ENCODE measurements around the gene FRMD1.

FRMD1 gene

DNA sequence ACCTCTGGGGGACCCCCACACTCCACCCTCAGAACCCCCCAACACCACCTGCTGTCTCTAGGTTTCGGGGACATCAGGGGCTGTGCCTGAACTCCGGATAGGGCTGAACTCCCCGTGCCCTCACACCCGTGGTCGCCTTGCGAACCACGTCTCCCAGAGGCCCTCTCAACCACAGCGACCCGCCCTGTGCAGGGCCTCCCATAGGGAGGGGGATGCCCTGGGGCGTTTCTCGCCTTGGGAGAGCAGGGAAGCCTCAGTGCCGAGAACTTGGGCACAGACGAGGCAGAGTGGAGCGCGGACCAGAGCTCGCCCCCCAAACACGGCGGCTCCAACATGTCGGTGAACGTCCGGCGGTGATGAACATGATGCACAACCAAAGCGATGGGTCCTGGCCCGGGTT is 6.8 kb downstream of the FRMD1 start:
- no peak for TF ChIP-seq POLR2AphosphoS5 (IDR thresholded peaks at IDR 0.05; ENCODE audit: low read depth, low read length)
- TF ChIP-seq SIN3A (IDR thresholded peaks at IDR 0.05; ENCODE audit: borderline replicate concordance, insufficient read depth, low read length): no peak
- TF ChIP-seq FOXP2 (optimal IDR thresholded peaks at IDR 0.05; ENCODE audit: borderline replicate concordance, extremely low read depth, extremely low read length, insufficient read depth): no peak
- TF ChIP-seq TAF1 (IDR thresholded peaks at IDR 0.05; ENCODE audit: borderline replicate concordance, insufficient read depth, low read length): no peak
- TF ChIP-seq, protein P1, sequence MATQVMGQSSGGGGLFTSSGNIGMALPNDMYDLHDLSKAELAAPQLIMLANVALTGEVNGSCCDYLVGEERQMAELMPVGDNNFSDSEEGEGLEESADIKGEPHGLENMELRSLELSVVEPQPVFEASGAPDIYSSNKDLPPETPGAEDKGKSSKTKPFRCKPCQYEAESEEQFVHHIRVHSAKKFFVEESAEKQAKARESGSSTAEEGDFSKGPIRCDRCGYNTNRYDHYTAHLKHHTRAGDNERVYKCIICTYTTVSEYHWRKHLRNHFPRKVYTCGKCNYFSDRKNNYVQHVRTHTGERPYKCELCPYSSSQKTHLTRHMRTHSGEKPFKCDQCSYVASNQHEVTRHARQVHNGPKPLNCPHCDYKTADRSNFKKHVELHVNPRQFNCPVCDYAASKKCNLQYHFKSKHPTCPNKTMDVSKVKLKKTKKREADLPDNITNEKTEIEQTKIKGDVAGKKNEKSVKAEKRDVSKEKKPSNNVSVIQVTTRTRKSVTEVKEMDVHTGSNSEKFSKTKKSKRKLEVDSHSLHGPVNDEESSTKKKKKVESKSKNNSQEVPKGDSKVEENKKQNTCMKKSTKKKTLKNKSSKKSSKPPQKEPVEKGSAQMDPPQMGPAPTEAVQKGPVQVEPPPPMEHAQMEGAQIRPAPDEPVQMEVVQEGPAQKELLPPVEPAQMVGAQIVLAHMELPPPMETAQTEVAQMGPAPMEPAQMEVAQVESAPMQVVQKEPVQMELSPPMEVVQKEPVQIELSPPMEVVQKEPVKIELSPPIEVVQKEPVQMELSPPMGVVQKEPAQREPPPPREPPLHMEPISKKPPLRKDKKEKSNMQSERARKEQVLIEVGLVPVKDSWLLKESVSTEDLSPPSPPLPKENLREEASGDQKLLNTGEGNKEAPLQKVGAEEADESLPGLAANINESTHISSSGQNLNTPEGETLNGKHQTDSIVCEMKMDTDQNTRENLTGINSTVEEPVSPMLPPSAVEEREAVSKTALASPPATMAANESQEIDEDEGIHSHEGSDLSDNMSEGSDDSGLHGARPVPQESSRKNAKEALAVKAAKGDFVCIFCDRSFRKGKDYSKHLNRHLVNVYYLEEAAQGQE (IDR thresholded peaks at IDR 0.05; ENCODE audit: insufficient read depth in 1 of 2, low read depth in 2 of 2, low read length in 2 of 2): no peak

DNA sequence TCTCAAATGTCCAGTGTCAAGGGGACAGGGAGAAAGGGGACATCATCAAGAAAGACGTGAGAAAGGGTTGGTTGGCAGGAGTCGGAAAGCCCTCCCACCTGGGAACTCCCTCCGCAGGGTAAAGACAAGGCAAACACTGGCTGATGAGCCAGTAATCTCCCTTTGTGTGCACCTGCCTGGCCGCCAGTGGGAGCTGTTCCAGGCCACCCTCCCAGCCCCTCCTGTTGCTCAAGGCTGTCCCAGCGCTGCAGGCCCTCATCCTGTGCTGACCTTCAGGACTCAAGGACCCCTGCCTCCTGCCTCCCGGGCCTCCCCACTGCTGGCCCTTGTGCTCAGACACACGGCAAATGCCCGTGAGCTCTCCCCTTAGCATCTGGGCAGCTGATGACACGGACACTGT is 7.4 kb downstream of the FRMD1 start:
- TF ChIP-seq FOXP2 (optimal IDR thresholded peaks at IDR 0.05; ENCODE audit: borderline replicate concordance, extremely low read depth, extremely low read length, insufficient read depth) (no peak), SIN3A (IDR thresholded peaks at IDR 0.05; ENCODE audit: borderline replicate concordance, insufficient read depth, low read length) (no peak), POLR2AphosphoS5 (IDR thresholded peaks at IDR 0.05; ENCODE audit: low read depth, low read length) (no peak), TAF1 (IDR thresholded peaks at IDR 0.05; ENCODE audit: borderline replicate concordance, insufficient read depth, low read length) (no peak)
- TF ChIP-seq, protein P1 (IDR thresholded peaks at IDR 0.05; ENCODE audit: insufficient read depth in 1 of 2, low read depth in 2 of 2, low read length in 2 of 2): no peak

DNA sequence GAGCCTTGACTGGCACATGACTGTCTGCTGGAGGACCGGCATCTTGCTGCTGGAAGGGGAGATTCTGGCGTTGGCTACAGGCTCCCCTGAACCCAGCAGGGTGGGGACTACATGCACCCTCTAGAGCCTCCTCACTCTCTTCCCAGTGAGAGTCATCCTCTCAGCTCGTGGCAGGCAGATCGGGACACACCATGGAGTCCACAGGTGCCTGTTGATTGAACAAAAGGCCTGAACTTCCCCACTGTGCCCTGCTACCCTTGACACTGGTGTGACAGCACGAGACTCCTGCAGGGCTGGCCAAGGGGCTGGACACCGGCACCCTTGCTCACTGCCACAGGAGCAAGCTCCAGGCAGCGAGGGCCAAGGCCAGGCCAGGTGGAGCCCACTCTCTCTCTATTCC is 8.2 kb downstream of the FRMD1 start:
- no peak for TF ChIP-seq TAF1 (IDR thresholded peaks at IDR 0.05; ENCODE audit: borderline replicate concordance, insufficient read depth, low read length)
- no peak for TF ChIP-seq POLR2AphosphoS5 (IDR thresholded peaks at IDR 0.05; ENCODE audit: low read depth, low read length)
- no peak for TF ChIP-seq FOXP2 (optimal IDR thresholded peaks at IDR 0.05; ENCODE audit: borderline replicate concordance, extremely low read depth, extremely low read length, insufficient read depth)
- no peak for TF ChIP-seq SIN3A (IDR thresholded peaks at IDR 0.05; ENCODE audit: borderline replicate concordance, insufficient read depth, low read length)
- TF ChIP-seq, protein P1 (IDR thresholded peaks at IDR 0.05; ENCODE audit: insufficient read depth in 1 of 2, low read depth in 2 of 2, low read length in 2 of 2): no peak

DNA sequence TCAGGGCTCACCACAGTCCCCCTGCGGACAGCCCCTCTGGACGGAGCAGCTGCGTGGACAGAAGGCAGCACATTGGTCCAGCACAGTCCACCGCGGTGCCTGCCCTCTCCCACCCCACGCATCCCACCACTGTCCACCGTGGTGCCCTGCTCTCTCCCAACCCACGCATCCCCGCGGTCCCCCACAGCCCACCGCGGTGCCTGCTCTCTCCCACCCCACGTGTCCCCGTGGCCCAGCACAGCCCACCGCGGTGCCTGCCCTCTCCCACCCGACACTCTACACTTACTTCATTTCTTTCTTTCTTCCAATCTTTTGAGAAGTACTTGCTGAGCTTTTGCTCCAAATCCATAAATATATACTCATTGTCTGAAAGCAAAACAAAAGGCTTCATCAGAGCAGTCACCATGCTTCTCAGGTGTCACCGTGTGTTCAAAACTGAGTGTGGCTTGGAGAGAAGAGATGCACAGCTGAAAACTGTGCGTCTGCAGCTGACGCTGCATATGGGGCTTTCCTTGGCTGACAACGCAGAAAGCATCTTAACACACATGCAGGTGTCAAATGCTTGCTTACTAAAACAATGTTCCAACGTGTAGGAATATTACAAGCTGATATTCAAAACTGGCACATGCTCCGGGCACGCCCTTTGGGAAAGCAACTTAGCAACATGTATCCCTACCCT is 11.8 kb downstream of the FRMD1 start:
- TF ChIP-seq FOXP2 (optimal IDR thresholded peaks at IDR 0.05; ENCODE audit: borderline replicate concordance, extremely low read depth, extremely low read length, insufficient read depth) (no peak), POLR2AphosphoS5 (IDR thresholded peaks at IDR 0.05; ENCODE audit: low read depth, low read length) (no peak), TAF1 (IDR thresholded peaks at IDR 0.05; ENCODE audit: borderline replicate concordance, insufficient read depth, low read length) (no peak), SIN3A (IDR thresholded peaks at IDR 0.05; ENCODE audit: borderline replicate concordance, insufficient read depth, low read length) (no peak)
- TF ChIP-seq, protein P1 (IDR thresholded peaks at IDR 0.05; ENCODE audit: insufficient read depth in 1 of 2, low read depth in 2 of 2, low read length in 2 of 2): no peak

Measured in PFSK-1 (cell line).